Measurements from ENCODE around the gene NOP9.

DNA sequence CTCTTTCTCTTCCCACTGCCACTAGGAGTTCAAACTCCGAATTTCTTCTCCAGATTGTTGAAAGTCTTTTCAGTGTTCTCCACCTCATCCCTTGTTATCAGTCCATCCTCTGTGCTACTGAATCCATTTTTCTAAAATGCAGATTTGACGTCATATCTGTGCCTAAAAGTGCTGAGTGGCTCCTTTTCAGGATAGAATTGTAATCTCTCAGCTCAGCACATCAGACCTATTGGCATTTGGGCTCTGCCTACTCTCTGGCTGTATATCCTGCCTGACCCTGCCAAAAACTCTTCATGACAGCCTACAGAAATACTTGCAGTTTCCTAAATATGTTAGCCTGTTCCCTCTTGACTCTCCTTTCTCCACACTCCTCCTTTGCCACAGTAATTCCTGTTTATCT lies 27.2 kb upstream of the NOP9 start:
- TF ChIP-seq, protein P1, sequence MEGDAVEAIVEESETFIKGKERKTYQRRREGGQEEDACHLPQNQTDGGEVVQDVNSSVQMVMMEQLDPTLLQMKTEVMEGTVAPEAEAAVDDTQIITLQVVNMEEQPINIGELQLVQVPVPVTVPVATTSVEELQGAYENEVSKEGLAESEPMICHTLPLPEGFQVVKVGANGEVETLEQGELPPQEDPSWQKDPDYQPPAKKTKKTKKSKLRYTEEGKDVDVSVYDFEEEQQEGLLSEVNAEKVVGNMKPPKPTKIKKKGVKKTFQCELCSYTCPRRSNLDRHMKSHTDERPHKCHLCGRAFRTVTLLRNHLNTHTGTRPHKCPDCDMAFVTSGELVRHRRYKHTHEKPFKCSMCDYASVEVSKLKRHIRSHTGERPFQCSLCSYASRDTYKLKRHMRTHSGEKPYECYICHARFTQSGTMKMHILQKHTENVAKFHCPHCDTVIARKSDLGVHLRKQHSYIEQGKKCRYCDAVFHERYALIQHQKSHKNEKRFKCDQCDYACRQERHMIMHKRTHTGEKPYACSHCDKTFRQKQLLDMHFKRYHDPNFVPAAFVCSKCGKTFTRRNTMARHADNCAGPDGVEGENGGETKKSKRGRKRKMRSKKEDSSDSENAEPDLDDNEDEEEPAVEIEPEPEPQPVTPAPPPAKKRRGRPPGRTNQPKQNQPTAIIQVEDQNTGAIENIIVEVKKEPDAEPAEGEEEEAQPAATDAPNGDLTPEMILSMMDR (IDR thresholded peaks at IDR 0.05; ENCODE audit: insufficient read depth, low read depth, low read length): no peak
- no peak for TF ChIP-seq EZH2 (IDR thresholded peaks at IDR 0.05; ENCODE audit: insufficient read depth, low read length)

Measured in astrocyte (in vitro differentiated cells and primary cell).